HCT116 (cell line): ENCODE measurements around the gene GRIN2A. TPM values are rescaled to one million over a fixed set of nuclear protein-coding genes. Genes with fewer than 3 reads are reported as not detected.

Source experiments
- ATAC-seq: fragments of 200-7000 bp; cut with Tn5 transposase; 2 replicates; pipeline ENCODE4 v1.9.1; 2020; ENCODE audit warnings: mild to moderate bottlenecking, moderate library complexity
- BruUV-seq: library from RNA; stranded (reverse); fragments of 400-500 nt; replicated peaks from 2 replicates; lab custom pipeline; 2021; lab: Mats Ljungman, UMichigan
- CTCF ChIA-PET: fragments of 300-600 bp; sonication (Branson Sonifier 250); formaldehyde crosslinking; loops from one replicate; lab custom pipeline; 2021; ENCODE audit warnings: antibody characterized with exemption; lab: Charles Lee
- POLR2A ChIA-PET: fragments of 300-600, 350-600 bp; sonication (Branson Sonifier 250); formaldehyde crosslinking; loops from one replicate; lab custom pipeline; 2021; ENCODE audit warnings: antibody characterized with exemption; lab: Charles Lee
- RAD21 ChIA-PET, 2 experiments: fragments of 300-600 bp; sonication (Branson Sonifier 250); formaldehyde crosslinking; loops; one replicate each; lab custom pipeline; 2023; ENCODE audit warnings: low total read pairs in 2 of 2; ENCODE audit not compliant: uncharacterized antibody in 2 of 2, unreplicated experiment in 2 of 2, low non-redundant PET in 1 of 2; lab: Charles Lee
- DNase-seq: peaks from one replicate; pipeline ENCODE4 v3.0.0-alpha.2; 2010; ENCODE audit warnings: low read depth, low spot score
- H2AFZ ChIP-seq: fragments of 200-600 bp; shearing (Covaris generic), sonication (generic); 2 replicates; pipeline ENCODE4 v1.6.1; 2017; ENCODE audit warnings: low read depth, mixed run types, mixed read lengths, antibody characterized with exemption, low read length; ENCODE audit not compliant: poor library complexity, severe bottlenecking
- H3K27ac ChIP-seq: 2 replicates; pipeline ENCODE4 v1.5.1; 2012; ENCODE audit warnings: low read depth, low read length
- H3K27me3 ChIP-seq: fragments of 200-600 bp; sonication (generic); 2 replicates; pipeline ENCODE4 v1.6.1; 2016; ENCODE audit warnings: mixed run types, low read length, mixed read lengths; ENCODE audit not compliant: insufficient read depth
- H3K36me3 ChIP-seq, 2 experiments: fragments of 200-500 bp in 1 of 2; fragments of 200-600 bp in 1 of 2; sonication (Bioruptor generic) in 1 of 2; sonication (generic) in 1 of 2; 2 replicates each; pipeline versions ENCODE4 v1.5.1 to v1.6.1; 2014 to 2016; ENCODE audit warnings: low read length in 2 of 2, inconsistent platforms in 1 of 2, mixed read lengths in 1 of 2, mixed run types in 1 of 2; ENCODE audit not compliant: insufficient read depth in 2 of 2, control insufficient read depth in 1 of 2
- H3K4me1 ChIP-seq, 2 experiments: fragments of 200-600 bp in 1 of 2; sonication (generic) in 1 of 2; 2 replicates each; pipeline versions ENCODE4 v1.5.1 to v1.6.1; 2012 to 2017; ENCODE audit warnings: low read length in 2 of 2, inconsistent platforms in 1 of 2, mild to moderate bottlenecking in 1 of 2, mixed read lengths in 1 of 2, mixed run types in 1 of 2, moderate library complexity in 1 of 2; ENCODE audit not compliant: insufficient read depth in 2 of 2, control insufficient read depth in 1 of 2
- H3K4me2 ChIP-seq: fragments of 200-600 bp; sonication (generic); 2 replicates; pipeline ENCODE4 v1.6.1; 2017; ENCODE audit warnings: mixed run types, low read length, mixed read lengths
- H3K4me3 ChIP-seq, 2 experiments: fragments of 200-600 bp in 1 of 2; sonication (generic) in 1 of 2; replicated peaks in 1 of 2; 2 replicates each; pipeline ENCODE4 v1.5.1; 2011 to 2016; ENCODE audit warnings: low read length in 2 of 2, control low read depth in 1 of 2, low read depth in 1 of 2, mild to moderate bottlenecking in 1 of 2, mixed read lengths in 1 of 2, mixed run types in 1 of 2
- H3K79me2 ChIP-seq: fragments of 200-600 bp; sonication (generic); 2 replicates; pipeline ENCODE4 v1.6.1; 2017; ENCODE audit warnings: mild to moderate bottlenecking, mixed run types, low read length, moderate library complexity, mixed read lengths; ENCODE audit not compliant: insufficient read depth
- H3K9ac ChIP-seq: fragments of 200-600 bp; sonication (generic); 2 replicates; pipeline ENCODE4 v1.6.1; 2016; ENCODE audit warnings: low read length, mixed read lengths
- H3K9me2 ChIP-seq: fragments of 200-600 bp; sonication (generic), shearing (Covaris generic); 2 replicates; pipeline ENCODE4 v1.6.1; 2017; ENCODE audit warnings: mixed run types, mild to moderate bottlenecking, moderate library complexity; ENCODE audit not compliant: insufficient read depth
- H3K9me3 ChIP-seq, 2 experiments: fragments of 200-500 bp in 1 of 2; fragments of 200-600 bp in 1 of 2; sonication (Bioruptor generic) in 1 of 2; sonication (generic) in 1 of 2; 2 replicates each; pipeline ENCODE4 v1.6.1; 2014 to 2017; ENCODE audit warnings: low read length in 2 of 2, mixed read lengths in 2 of 2, inconsistent platforms in 1 of 2, low read depth in 1 of 2, mild to moderate bottlenecking in 1 of 2, mixed run types in 1 of 2, moderate library complexity in 1 of 2; ENCODE audit not compliant: control insufficient read depth in 1 of 2, insufficient read depth in 1 of 2
- H4K20me1 ChIP-seq: fragments of 200-600 bp; sonication (generic), shearing (Covaris generic); 2 replicates; pipeline ENCODE4 v1.6.1; 2017; ENCODE audit warnings: mixed run types, mild to moderate bottlenecking, moderate library complexity; ENCODE audit not compliant: insufficient read depth
- ATF3 ChIP-seq: IDR thresholded peaks from 2 replicates; pipeline ENCODE4 v1.6.1; 2012
- CEBPB ChIP-seq: IDR thresholded peaks from 2 replicates; pipeline ENCODE4 v1.6.1; 2012; ENCODE audit warnings: low read depth
- CTCF ChIP-seq, 3 experiments: fragments of 200-600 bp in 1 of 3; sonication (generic) in 1 of 3; IDR thresholded peaks in 2 of 3; conservative IDR thresholded peaks in 1 of 3; 2 replicates each; pipeline ENCODE4 v1.5.1; 2012 to 2017; ENCODE audit warnings: low read depth in 2 of 3, low read length in 2 of 3, antibody characterized with exemption in 1 of 3, borderline replicate concordance in 1 of 3, control low read depth in 1 of 3, mild to moderate bottlenecking in 1 of 3, mixed read lengths in 1 of 3, mixed run types in 1 of 3, moderate library complexity in 1 of 3; ENCODE audit not compliant: insufficient read depth in 1 of 3
- EGR1 ChIP-seq: IDR thresholded peaks from 2 replicates; pipeline ENCODE4 v1.6.1; 2012; ENCODE audit warnings: low read depth
- EZH2 ChIP-seq: fragments of 200-600 bp; sonication (generic); IDR thresholded peaks from 2 replicates; pipeline ENCODE4 v1.6.1; 2017; ENCODE audit warnings: antibody characterized with exemption, mixed run types
- EZH2phosphoT487 ChIP-seq: fragments of 200-600 bp; IDR thresholded peaks from 2 replicates; pipeline ENCODE4 v1.6.1; 2018; ENCODE audit warnings: antibody characterized with exemption, borderline replicate concordance
- JUND ChIP-seq: IDR thresholded peaks from 2 replicates; pipeline ENCODE4 v1.6.1; 2012
- POLR2A ChIP-seq: IDR thresholded peaks from 2 replicates; pipeline ENCODE4 v1.7.0; 2011; ENCODE audit warnings: borderline replicate concordance; ENCODE audit not compliant: insufficient read depth, insufficient read length; ENCODE audit errors: extremely low read depth
- RAD21 ChIP-seq: IDR thresholded peaks from 2 replicates; pipeline ENCODE4 v1.6.1; 2012; ENCODE audit warnings: low read depth, mild to moderate bottlenecking
- REST ChIP-seq: IDR thresholded peaks from 2 replicates; pipeline ENCODE4 v1.6.1; 2012; ENCODE audit warnings: low read depth
- SP1 ChIP-seq: IDR thresholded peaks from 2 replicates; pipeline ENCODE4 v1.6.1; 2012; ENCODE audit warnings: low read depth
- YY1 ChIP-seq: IDR thresholded peaks from 2 replicates; pipeline ENCODE4 v1.6.1; 2011; ENCODE audit warnings: low read length, low read depth, moderate library complexity, mild to moderate bottlenecking; ENCODE audit not compliant: insufficient replicate concordance; ENCODE audit errors: extremely low read depth
- ZBTB33 ChIP-seq: IDR thresholded peaks from 2 replicates; pipeline ENCODE4 v1.6.1; 2011; ENCODE audit warnings: mild to moderate bottlenecking, low read length, moderate library complexity; ENCODE audit not compliant: insufficient replicate concordance; ENCODE audit errors: extremely low read depth
- ZFX ChIP-seq: fragments of 450-650 bp; IDR thresholded peaks from 2 replicates; pipeline ENCODE4 v1.6.1; 2017
- ZNF274 ChIP-seq: fragments of 200-500 bp; sonication (Bioruptor generic); IDR thresholded peaks from 2 replicates; pipeline ENCODE4 v1.6.1; 2014; ENCODE audit warnings: mild to moderate bottlenecking, low read depth, low read length, inconsistent platforms
- intact Hi-C: fragments of 100-400 bp; cut with micrococcal nuclease; formaldehyde crosslinking; loops from 2 replicates; pipeline ENCODE4 v1.10.0; 2022
- total RNA-seq: library from RNA; stranded (reverse); gene quantifications from one replicate; pipeline ENCODE4 v1.2.1, GENCODE V29; 2021; ENCODE audit not compliant: unreplicated experiment

Gene GRIN2A
- total RNA-seq, 1 experiment from 2014 or later = 0.02 TPM

GRCh38 chr16:10122546-10122945, 59.7 kb downstream of the GRIN2A start:
- Histone ChIP-seq H3K9ac (no peak overlapping the region), H4K20me1 (no peaks in the 10 kb centered on the region), H3K27me3 (peaks cover 49% of the 10 kb centered on the region), H3K9me3 (no peaks in the 10 kb centered on the region), H3K9me2 (no peaks in the 10 kb centered on the region), H3K79me2 (no peaks in the 10 kb centered on the region), H3K36me3 (no peaks in the 10 kb centered on the region), H3K4me1 (no peaks in the 10 kb centered on the region), H3K27ac (no peak overlapping the region), H3K4me2 (no peak overlapping the region), H2AFZ (no peak overlapping the region), H3K4me3 (no peak overlapping the region)
- no TSS peak for BruUV-seq
- TF ChIP-seq CEBPB (no peak), RAD21 (peak; percentile 17; the same call in 1 of the 2 replicates), YY1 (no peak), EGR1 (no peak), EZH2 (no peak), CTCF (IDR thresholded peaks at IDR 0.05 in 2 of 3, conservative IDR thresholded peaks at IDR 0.05 in 1 of 3; ENCODE audit: borderline replicate concordance in 1 of 3, insufficient read depth in 1 of 3, low read depth in 2 of 3, low read length in 2 of 3) (peak in 2 of 3 experiments; percentile 48 to 51; a peak in 3 of 6 replicates), ZBTB33 (no peak), POLR2A (no peak), SP1 (no peak), ATF3 (no peak), JUND (no peak), ZFX (no peak), EZH2phosphoT487 (no peak), REST (no peak), ZNF274 (no peak)
- RAD21 ChIA-PET = no interaction called here
- no peak for DNase-seq
- POLR2A ChIA-PET = no interaction called here
- ATAC-seq = no peak
- CTCF ChIA-PET = no interaction called here
- intact Hi-C loops = no loop called here
